Panc1 (cell line): ENCODE results near the gene SC5D. TPM values are rescaled to one million over a fixed set of nuclear protein-coding genes. Genes with fewer than 3 reads are reported as not detected.

Experiments used
- ATAC-seq: fragments of 200-7000 bp; cut with Tn5 transposase; 2 replicates; pipeline ENCODE4 v1.9.1; 2020; ENCODE audit warnings: mild to moderate bottlenecking, moderate library complexity
- BruUV-seq: library from RNA; stranded (reverse); fragments of 400-500 nt; replicated peaks from 2 replicates; lab custom pipeline; 2021; lab: Mats Ljungman, UMichigan
- CTCF ChIA-PET: fragments of 300-600 bp; sonication (Branson Sonifier 250); formaldehyde crosslinking; loops from one replicate; lab custom pipeline; 2022; ENCODE audit warnings: antibody characterized with exemption; lab: Charles Lee
- POLR2A ChIA-PET: fragments of 300-600 bp; sonication (Branson Sonifier 250); formaldehyde crosslinking; loops from one replicate; lab custom pipeline; 2022; ENCODE audit warnings: antibody characterized with exemption; lab: Charles Lee
- DNase-seq: peaks from one replicate; pipeline ENCODE4 v3.0.0-alpha.2; 2010; ENCODE audit warnings: low read depth, low spot score
- H3K27ac ChIP-seq: 2 replicates; pipeline ENCODE4 v1.5.1; 2011; ENCODE audit warnings: mild to moderate bottlenecking, low read length, inconsistent platforms
- H3K27me3 ChIP-seq: fragments of 200-500 bp; sonication (Bioruptor generic); 2 replicates; pipeline ENCODE4 v1.6.0; 2014; ENCODE audit warnings: low read length, inconsistent platforms; ENCODE audit not compliant: control insufficient read depth, insufficient read depth
- H3K36me3 ChIP-seq: fragments of 200-500 bp; sonication (Bioruptor generic); 2 replicates; pipeline ENCODE4 v1.5.1; 2014; ENCODE audit warnings: inconsistent platforms, mild to moderate bottlenecking, low read length, moderate library complexity; ENCODE audit not compliant: control insufficient read depth, insufficient read depth
- H3K4me1 ChIP-seq: 2 replicates; pipeline ENCODE4 v1.5.1; 2011; ENCODE audit warnings: inconsistent platforms, mild to moderate bottlenecking, low read length, moderate library complexity; ENCODE audit not compliant: control insufficient read depth, insufficient read depth
- H3K4me3 ChIP-seq, 2 experiments: 2 replicates each; pipeline ENCODE4 v1.5.1; 2011 to 2012; ENCODE audit warnings: low read depth in 2 of 2, low read length in 2 of 2, mild to moderate bottlenecking in 2 of 2, inconsistent platforms in 1 of 2, moderate library complexity in 1 of 2
- H3K9me3 ChIP-seq: fragments of 200-500 bp; sonication (Bioruptor generic); 2 replicates; pipeline ENCODE4 v1.5.1; 2014; ENCODE audit warnings: low read depth, mild to moderate bottlenecking, inconsistent platforms, low read length, moderate library complexity; ENCODE audit not compliant: control insufficient read depth, insufficient read depth
- CTCF ChIP-seq: fragments of 450-650 bp; IDR thresholded peaks from 2 replicates; pipeline ENCODE4 v1.5.1; 2017; ENCODE audit warnings: mild to moderate bottlenecking
- POLR2AphosphoS5 ChIP-seq: IDR thresholded peaks from 2 replicates; pipeline ENCODE4 v1.6.1; 2012; ENCODE audit warnings: mild to moderate bottlenecking, low read depth, low read length, moderate library complexity
- SIN3A ChIP-seq: IDR thresholded peaks from 2 replicates; pipeline ENCODE4 v1.6.1; 2012; ENCODE audit warnings: low read depth, mild to moderate bottlenecking, low read length, moderate library complexity, borderline replicate concordance; ENCODE audit not compliant: insufficient read depth
- TCF7L2 ChIP-seq: IDR thresholded peaks from 2 replicates; pipeline ENCODE4 v1.6.1; 2011; ENCODE audit warnings: mild to moderate bottlenecking, low read depth, low read length, inconsistent platforms
- in situ Hi-C: cut with HindIII; loops from 2 replicates; pipeline ENCODE4 v1.10.0; 2016; ENCODE audit warnings: low sequenced_read_pairs, low pct_unique_long_range_greater_than_20kb
- intact Hi-C: fragments of 100-400 bp; cut with micrococcal nuclease; formaldehyde crosslinking; loops from one replicate; pipeline ENCODE4 v1.10.0; 2022; ENCODE audit not compliant: unreplicated experiment
- total RNA-seq: library from RNA; stranded (reverse); gene quantifications from one replicate; pipeline ENCODE4 v1.2.1, GENCODE V29; 2021; ENCODE audit not compliant: unreplicated experiment
- TF ChIP-seq, protein P1 (sequence below), 2 experiments: IDR thresholded peaks; 2 replicates each; pipeline ENCODE4 v1.6.1; 2011 to 2012; ENCODE audit warnings: low read depth in 2 of 2, control low read depth in 1 of 2, low read length in 1 of 2, mild to moderate bottlenecking in 1 of 2, moderate library complexity in 1 of 2; ENCODE audit not compliant: insufficient read depth in 1 of 2

The SC5D gene
- total RNA-seq, 1 experiment from 2014 or later: 54.3 TPM

GRCh38 chr11:121344824-121345223, 52.3 kb downstream of the SC5D start:
- ChIA-PET CTCF (no interaction called here), POLR2A (no interaction called here)
- H3K9me3 ChIP-seq: no peaks in the 10 kb centered on the region
- intact Hi-C loops (no loop called here), in situ Hi-C loops (no loop called here)
- TF ChIP-seq CTCF (no peak), TCF7L2 (no peak), POLR2AphosphoS5 (no peak), SIN3A (no peak)
- TF ChIP-seq, protein P1, sequence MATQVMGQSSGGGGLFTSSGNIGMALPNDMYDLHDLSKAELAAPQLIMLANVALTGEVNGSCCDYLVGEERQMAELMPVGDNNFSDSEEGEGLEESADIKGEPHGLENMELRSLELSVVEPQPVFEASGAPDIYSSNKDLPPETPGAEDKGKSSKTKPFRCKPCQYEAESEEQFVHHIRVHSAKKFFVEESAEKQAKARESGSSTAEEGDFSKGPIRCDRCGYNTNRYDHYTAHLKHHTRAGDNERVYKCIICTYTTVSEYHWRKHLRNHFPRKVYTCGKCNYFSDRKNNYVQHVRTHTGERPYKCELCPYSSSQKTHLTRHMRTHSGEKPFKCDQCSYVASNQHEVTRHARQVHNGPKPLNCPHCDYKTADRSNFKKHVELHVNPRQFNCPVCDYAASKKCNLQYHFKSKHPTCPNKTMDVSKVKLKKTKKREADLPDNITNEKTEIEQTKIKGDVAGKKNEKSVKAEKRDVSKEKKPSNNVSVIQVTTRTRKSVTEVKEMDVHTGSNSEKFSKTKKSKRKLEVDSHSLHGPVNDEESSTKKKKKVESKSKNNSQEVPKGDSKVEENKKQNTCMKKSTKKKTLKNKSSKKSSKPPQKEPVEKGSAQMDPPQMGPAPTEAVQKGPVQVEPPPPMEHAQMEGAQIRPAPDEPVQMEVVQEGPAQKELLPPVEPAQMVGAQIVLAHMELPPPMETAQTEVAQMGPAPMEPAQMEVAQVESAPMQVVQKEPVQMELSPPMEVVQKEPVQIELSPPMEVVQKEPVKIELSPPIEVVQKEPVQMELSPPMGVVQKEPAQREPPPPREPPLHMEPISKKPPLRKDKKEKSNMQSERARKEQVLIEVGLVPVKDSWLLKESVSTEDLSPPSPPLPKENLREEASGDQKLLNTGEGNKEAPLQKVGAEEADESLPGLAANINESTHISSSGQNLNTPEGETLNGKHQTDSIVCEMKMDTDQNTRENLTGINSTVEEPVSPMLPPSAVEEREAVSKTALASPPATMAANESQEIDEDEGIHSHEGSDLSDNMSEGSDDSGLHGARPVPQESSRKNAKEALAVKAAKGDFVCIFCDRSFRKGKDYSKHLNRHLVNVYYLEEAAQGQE (IDR thresholded peaks at IDR 0.05; ENCODE audit: insufficient read depth in 1 of 2, low read depth in 2 of 2, low read length in 1 of 2): no peak
- H3K27me3 ChIP-seq: peaks cover 36% of the 10 kb centered on the region
- H3K36me3 ChIP-seq: no peaks in the 10 kb centered on the region
- H3K27ac ChIP-seq: no peak overlapping the region
- BruUV-seq: no TSS peak
- no peaks in the 10 kb centered on the region for H3K4me1 ChIP-seq
- DNase-seq (no peak), ATAC-seq (no peak)
- no peak overlapping the region for H3K4me3 ChIP-seq

GRCh38 chr11:121347094-121347493, 54.5 kb downstream of the SC5D start:
- H3K4me1 ChIP-seq: no peaks in the 10 kb centered on the region
- H3K4me3 ChIP-seq: no peak overlapping the region
- ChIA-PET CTCF (no interaction called here), POLR2A (no interaction called here)
- peaks cover 44% of the 10 kb centered on the region for H3K27me3 ChIP-seq
- TF ChIP-seq CTCF (no peak), TCF7L2 (no peak), SIN3A (no peak)
- TF ChIP-seq, protein P1 (IDR thresholded peaks at IDR 0.05; ENCODE audit: insufficient read depth in 1 of 2, low read depth in 2 of 2, low read length in 1 of 2): no peak
- no peak overlapping the region for H3K27ac ChIP-seq
- in situ Hi-C loops: no loop called here
- no peaks in the 10 kb centered on the region for H3K9me3 ChIP-seq
- no TSS peak for BruUV-seq
- intact Hi-C loops: no loop called here
- ATAC-seq (no peak), DNase-seq (no peak)
- H3K36me3 ChIP-seq: no peaks in the 10 kb centered on the region
